ENCODE measurements around the gene TNIK. TPM values are rescaled to one million over a fixed set of nuclear protein-coding genes. Genes with fewer than 3 reads are reported as not detected.

The TNIK gene
- total RNA-seq, 1 experiment from 2014 or later = not detected

DNA sequence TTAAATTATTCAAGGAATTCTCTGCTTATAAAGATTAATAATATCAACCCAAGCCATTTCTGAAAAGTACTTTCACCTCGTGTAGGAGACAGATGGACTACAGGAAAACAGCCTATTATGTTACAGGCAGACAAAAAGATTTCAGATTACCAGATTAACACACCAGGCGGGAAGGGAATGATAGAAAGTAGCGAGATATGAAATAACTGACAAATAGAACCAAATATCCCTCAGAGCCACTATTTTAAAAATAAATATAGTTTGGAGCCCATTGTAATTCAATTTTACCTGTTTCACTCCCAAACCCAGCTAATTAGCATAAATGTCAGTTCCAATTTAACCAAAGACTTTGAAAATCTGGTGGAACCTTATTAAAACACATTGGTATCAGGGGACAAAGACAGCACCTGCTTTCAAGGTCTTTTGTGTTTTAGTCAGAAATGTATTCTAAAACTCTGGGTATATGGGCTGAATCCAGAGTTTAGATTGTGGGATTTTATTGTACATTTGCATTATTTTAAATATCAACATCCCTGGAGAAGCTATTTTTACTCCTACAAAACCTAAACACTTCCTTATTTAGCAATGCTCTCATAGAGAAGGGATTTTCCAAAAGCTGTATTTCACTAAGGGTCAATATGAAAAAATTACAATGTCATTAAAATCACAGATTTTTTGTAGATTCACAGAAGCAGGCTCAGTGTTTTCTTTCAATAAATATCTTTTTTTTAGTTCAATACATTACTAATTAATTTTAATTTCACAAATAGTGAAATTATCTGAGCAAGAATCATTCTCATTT is 138.4 kb downstream of the TNIK start:
- no peaks in the 10 kb centered on the region for H3K27me3 ChIP-seq (ENCODE audit: low read length)
- no peaks in the 10 kb centered on the region for H3K79me2 ChIP-seq (ENCODE audit: low read length)
- H4K20me1 ChIP-seq (ENCODE audit: insufficient read depth, low read depth, low read length) = no peaks in the 10 kb centered on the region
- H3K4me3 ChIP-seq (ENCODE audit: low read length) = no peak overlapping the region
- no peaks in the 10 kb centered on the region for H3K9me3 ChIP-seq (ENCODE audit: low read length)
- H3K27ac ChIP-seq (ENCODE audit: low read length) = no peak overlapping the region
- no peak overlapping the region for H2AFZ ChIP-seq (ENCODE audit: low read length)
- no peak overlapping the region for H3K4me2 ChIP-seq (ENCODE audit: low read depth, low read length, poor library complexity, severe bottlenecking)
- no peaks in the 10 kb centered on the region for H3K36me3 ChIP-seq (ENCODE audit: insufficient read depth, low read length)
- H3K9ac ChIP-seq (ENCODE audit: low read length) = no peak overlapping the region
- H3K4me1 ChIP-seq (ENCODE audit: low read length) = no peaks in the 10 kb centered on the region
- H3K9me2 ChIP-seq (replicated peaks; ENCODE audit: insufficient read depth, low read length) = no peaks in the 10 kb centered on the region
- DNase-seq = no peak

- Histone ChIP-seq H3K9me3 (ENCODE audit: low read length) (no peaks in the 10 kb centered on the region), H3K27me3 (ENCODE audit: low read length) (no peaks in the 10 kb centered on the region), H2AFZ (ENCODE audit: low read length) (no peak overlapping the region), H3K9me2 (replicated peaks; ENCODE audit: insufficient read depth, low read length) (no peaks in the 10 kb centered on the region), H3K27ac (ENCODE audit: low read length) (no peak overlapping the region), H3K79me2 (ENCODE audit: low read length) (no peaks in the 10 kb centered on the region), H4K20me1 (ENCODE audit: insufficient read depth, low read depth, low read length) (no peaks in the 10 kb centered on the region), H3K4me1 (ENCODE audit: low read length) (no peaks in the 10 kb centered on the region), H3K36me3 (ENCODE audit: insufficient read depth, low read length) (no peaks in the 10 kb centered on the region), H3K4me2 (ENCODE audit: low read depth, low read length, poor library complexity, severe bottlenecking) (no peak overlapping the region), H3K9ac (ENCODE audit: low read length) (no peak overlapping the region), H3K4me3 (ENCODE audit: low read length) (no peak overlapping the region)
- DNase-seq = no peak
Measured at GRCh38 chr3:171320750-171321558, 139.3 kb downstream of the TNIK start.

GRCh38 chr3:171317171-171317570 is 143.0 kb downstream of the TNIK start:
- no peak overlapping the region for H3K27ac ChIP-seq (ENCODE audit: low read length)
- no peak overlapping the region for H2AFZ ChIP-seq (ENCODE audit: low read length)
- H3K9ac ChIP-seq (ENCODE audit: low read length) = no peak overlapping the region
- DNase-seq = no peak
- no peak overlapping the region for H3K4me2 ChIP-seq (ENCODE audit: low read depth, low read length, poor library complexity, severe bottlenecking)
- no peaks in the 10 kb centered on the region for H3K36me3 ChIP-seq (ENCODE audit: insufficient read depth, low read length)
- no peak overlapping the region for H3K4me3 ChIP-seq (ENCODE audit: low read length)
- H3K9me3 ChIP-seq (ENCODE audit: low read length) = no peaks in the 10 kb centered on the region
- H3K4me1 ChIP-seq (ENCODE audit: low read length) = no peaks in the 10 kb centered on the region
- no peaks in the 10 kb centered on the region for H4K20me1 ChIP-seq (ENCODE audit: insufficient read depth, low read depth, low read length)
- no peaks in the 10 kb centered on the region for H3K27me3 ChIP-seq (ENCODE audit: low read length)
- H3K9me2 ChIP-seq (replicated peaks; ENCODE audit: insufficient read depth, low read length) = no peaks in the 10 kb centered on the region
- H3K79me2 ChIP-seq (ENCODE audit: low read length) = no peaks in the 10 kb centered on the region

GRCh38 chr3:171315919-171316318 is 144.3 kb downstream of the TNIK start:
- Histone ChIP-seq H3K79me2 (ENCODE audit: low read length) (no peaks in the 10 kb centered on the region), H3K9ac (ENCODE audit: low read length) (no peak overlapping the region), H3K27me3 (ENCODE audit: low read length) (no peaks in the 10 kb centered on the region), H3K4me1 (ENCODE audit: low read length) (no peaks in the 10 kb centered on the region), H3K4me2 (ENCODE audit: low read depth, low read length, poor library complexity, severe bottlenecking) (no peak overlapping the region), H3K36me3 (ENCODE audit: insufficient read depth, low read length) (no peaks in the 10 kb centered on the region), H3K27ac (ENCODE audit: low read length) (no peak overlapping the region), H3K9me3 (ENCODE audit: low read length) (no peaks in the 10 kb centered on the region), H4K20me1 (ENCODE audit: insufficient read depth, low read depth, low read length) (no peaks in the 10 kb centered on the region), H3K9me2 (replicated peaks; ENCODE audit: insufficient read depth, low read length) (no peaks in the 10 kb centered on the region), H2AFZ (ENCODE audit: low read length) (no peak overlapping the region), H3K4me3 (ENCODE audit: low read length) (no peak overlapping the region)
- DNase-seq = no peak

DNA sequence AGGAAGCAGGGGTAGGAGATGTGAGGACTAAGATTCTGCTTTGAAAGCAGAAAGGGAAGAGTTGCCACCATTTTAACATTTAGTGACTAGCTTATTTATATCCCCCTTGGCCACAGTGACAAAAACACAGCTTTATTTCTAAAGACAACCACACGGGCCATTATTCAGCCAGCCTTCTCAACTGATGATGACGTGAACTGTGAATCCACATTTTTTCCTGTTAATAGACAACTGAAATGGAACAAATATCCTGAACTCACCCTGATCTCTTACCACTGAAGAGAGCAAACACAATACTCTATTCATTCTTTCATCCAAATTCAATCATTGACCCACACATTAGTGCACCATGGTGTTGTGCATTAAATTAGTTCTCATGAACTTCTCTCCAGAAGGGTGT is 145.1 kb downstream of the TNIK start:
- H3K4me2 ChIP-seq (ENCODE audit: low read depth, low read length, poor library complexity, severe bottlenecking) = no peak overlapping the region
- no peaks in the 10 kb centered on the region for H3K27me3 ChIP-seq (ENCODE audit: low read length)
- no peaks in the 10 kb centered on the region for H3K36me3 ChIP-seq (ENCODE audit: insufficient read depth, low read length)
- no peak overlapping the region for H3K27ac ChIP-seq (ENCODE audit: low read length)
- H2AFZ ChIP-seq (ENCODE audit: low read length) = no peak overlapping the region
- no peak for DNase-seq
- H3K9me3 ChIP-seq (ENCODE audit: low read length) = no peaks in the 10 kb centered on the region
- H3K9ac ChIP-seq (ENCODE audit: low read length) = no peak overlapping the region
- no peak overlapping the region for H3K4me3 ChIP-seq (ENCODE audit: low read length)
- H3K9me2 ChIP-seq (replicated peaks; ENCODE audit: insufficient read depth, low read length) = no peaks in the 10 kb centered on the region
- no peaks in the 10 kb centered on the region for H3K4me1 ChIP-seq (ENCODE audit: low read length)
- H3K79me2 ChIP-seq (ENCODE audit: low read length) = no peaks in the 10 kb centered on the region
- H4K20me1 ChIP-seq (ENCODE audit: insufficient read depth, low read depth, low read length) = no peaks in the 10 kb centered on the region

DNA sequence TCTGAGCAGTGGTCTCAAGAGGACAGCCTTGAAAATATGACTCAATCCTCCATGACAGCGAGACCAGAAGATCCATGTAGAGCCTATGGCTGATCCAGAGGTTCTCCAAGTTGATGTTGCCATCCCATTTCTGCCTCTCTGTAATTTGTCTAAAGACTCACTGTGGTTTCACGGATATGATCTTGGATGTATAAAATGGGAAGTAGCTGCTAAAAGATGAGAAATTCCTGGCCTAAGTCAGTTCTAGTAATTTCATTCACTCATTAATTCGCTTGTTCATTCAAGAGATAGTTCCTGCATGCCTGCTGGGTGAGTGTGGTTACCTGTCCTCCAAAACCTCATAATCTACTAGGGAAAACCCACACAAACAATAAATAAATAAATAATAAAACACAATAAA is 145.9 kb downstream of the TNIK start:
- Histone ChIP-seq H3K36me3 (ENCODE audit: insufficient read depth, low read length) (no peaks in the 10 kb centered on the region), H3K79me2 (ENCODE audit: low read length) (no peaks in the 10 kb centered on the region), H3K4me3 (ENCODE audit: low read length) (no peak overlapping the region), H2AFZ (ENCODE audit: low read length) (no peak overlapping the region), H3K9ac (ENCODE audit: low read length) (no peak overlapping the region), H4K20me1 (ENCODE audit: insufficient read depth, low read depth, low read length) (no peaks in the 10 kb centered on the region), H3K9me2 (replicated peaks; ENCODE audit: insufficient read depth, low read length) (no peaks in the 10 kb centered on the region), H3K27me3 (ENCODE audit: low read length) (no peaks in the 10 kb centered on the region), H3K27ac (ENCODE audit: low read length) (no peak overlapping the region), H3K4me2 (ENCODE audit: low read depth, low read length, poor library complexity, severe bottlenecking) (no peak overlapping the region), H3K9me3 (ENCODE audit: low read length) (no peaks in the 10 kb centered on the region), H3K4me1 (ENCODE audit: low read length) (no peaks in the 10 kb centered on the region)
- DNase-seq = no peak

- no peaks in the 10 kb centered on the region for H3K36me3 ChIP-seq (ENCODE audit: insufficient read depth, low read length)
- no peaks in the 10 kb centered on the region for H3K79me2 ChIP-seq (ENCODE audit: low read length)
- H2AFZ ChIP-seq (ENCODE audit: low read length) = no peak overlapping the region
- no peaks in the 10 kb centered on the region for H3K9me2 ChIP-seq (replicated peaks; ENCODE audit: insufficient read depth, low read length)
- H4K20me1 ChIP-seq (ENCODE audit: insufficient read depth, low read depth, low read length) = no peaks in the 10 kb centered on the region
- no peak overlapping the region for H3K9ac ChIP-seq (ENCODE audit: low read length)
- no peak for DNase-seq
- H3K27me3 ChIP-seq (ENCODE audit: low read length) = no peaks in the 10 kb centered on the region
- H3K4me2 ChIP-seq (ENCODE audit: low read depth, low read length, poor library complexity, severe bottlenecking) = no peak overlapping the region
- H3K4me1 ChIP-seq (ENCODE audit: low read length) = no peaks in the 10 kb centered on the region
- no peak overlapping the region for H3K4me3 ChIP-seq (ENCODE audit: low read length)
- H3K27ac ChIP-seq (ENCODE audit: low read length) = no peak overlapping the region
- no peaks in the 10 kb centered on the region for H3K9me3 ChIP-seq (ENCODE audit: low read length)
Measured at GRCh38 chr3:171313702-171314101, 146.5 kb downstream of the TNIK start.

GRCh38 chr3:171312741-171313140 is 147.5 kb downstream of the TNIK start:
- Histone ChIP-seq H3K4me1 (ENCODE audit: low read length) (no peaks in the 10 kb centered on the region), H4K20me1 (ENCODE audit: insufficient read depth, low read depth, low read length) (no peaks in the 10 kb centered on the region), H3K9ac (ENCODE audit: low read length) (no peak overlapping the region), H2AFZ (ENCODE audit: low read length) (no peak overlapping the region), H3K79me2 (ENCODE audit: low read length) (no peaks in the 10 kb centered on the region), H3K4me2 (ENCODE audit: low read depth, low read length, poor library complexity, severe bottlenecking) (no peak overlapping the region), H3K9me2 (replicated peaks; ENCODE audit: insufficient read depth, low read length) (no peaks in the 10 kb centered on the region), H3K9me3 (ENCODE audit: low read length) (no peaks in the 10 kb centered on the region), H3K4me3 (ENCODE audit: low read length) (no peak overlapping the region), H3K36me3 (ENCODE audit: insufficient read depth, low read length) (no peaks in the 10 kb centered on the region), H3K27me3 (ENCODE audit: low read length) (no peaks in the 10 kb centered on the region), H3K27ac (ENCODE audit: low read length) (no peak overlapping the region)
- DNase-seq = no peak
